HL-60 (cell line): ENCODE data around the gene SPRTN.

Source experiments
- DNase-seq, 2 experiments: peaks; one replicate each; pipeline ENCODE4 v3.0.0-alpha.2; 2010 to 2020; ENCODE audit warnings: low read depth in 1 of 2, low spot score in 1 of 2
- H3K27ac ChIP-seq: fragments of 250-450 bp; sonication (Bioruptor Pico); replicated peaks from 2 replicates; pipeline ENCODE4 v1.5.1; 2020; ENCODE audit warnings: mild to moderate bottlenecking, moderate library complexity
- H3K27me3 ChIP-seq: fragments of 250-450 bp; sonication (Bioruptor Pico); 2 replicates; pipeline ENCODE4 v1.5.1; 2021; ENCODE audit warnings: mild to moderate bottlenecking, moderate library complexity; ENCODE audit not compliant: insufficient read depth, poor library complexity, severe bottlenecking
- H3K4me3 ChIP-seq: replicated peaks from 2 replicates; pipeline ENCODE4 v1.5.1; 2011; ENCODE audit warnings: mild to moderate bottlenecking, control low read depth, low read length; ENCODE audit not compliant: insufficient read depth
- GABPA ChIP-seq: IDR thresholded peaks from 2 replicates; pipeline ENCODE4 v1.6.1; 2012; ENCODE audit warnings: low read depth
- POLR2AphosphoS5 ChIP-seq: IDR thresholded peaks from 2 replicates; pipeline ENCODE4 v1.6.1; 2012; ENCODE audit warnings: low read depth
- SPI1 ChIP-seq: IDR thresholded peaks from 2 replicates; pipeline ENCODE4 v1.6.1; 2012; ENCODE audit warnings: low read depth, mild to moderate bottlenecking, borderline replicate concordance
- TF ChIP-seq, protein P1 (sequence below): IDR thresholded peaks from one replicate; pipeline ENCODE4 v1.5.1; 2011; ENCODE audit warnings: low read length, control low read depth, inconsistent platforms; ENCODE audit not compliant: insufficient read depth
- TF ChIP-seq, protein P2 (sequence below): IDR thresholded peaks from 2 replicates; pipeline ENCODE4 v1.6.1; 2012; ENCODE audit warnings: low read depth; ENCODE audit not compliant: insufficient replicate concordance

SPRTN gene

DNA sequence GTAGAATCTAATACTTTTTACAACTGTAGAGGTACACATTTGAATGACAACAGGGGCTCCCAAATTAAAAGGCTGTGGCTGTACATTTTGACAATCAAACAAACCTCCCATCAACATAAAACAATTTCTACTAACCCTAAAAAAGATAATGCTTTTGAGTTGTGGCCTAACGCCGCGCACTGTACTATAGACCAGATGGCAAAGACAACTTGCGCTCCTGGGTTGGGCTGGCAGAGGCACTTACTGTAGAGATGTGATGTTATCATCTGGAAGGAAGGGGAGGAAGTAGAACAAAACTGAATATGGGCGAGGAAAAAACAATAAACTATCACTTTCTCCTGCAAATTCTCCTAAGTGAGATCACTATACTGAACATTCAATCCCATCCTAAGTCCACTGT, 26.1 kb downstream of the SPRTN start:
- Histone ChIP-seq H3K27ac (no peak overlapping the region), H3K27me3 (no peaks in the 10 kb centered on the region), H3K4me3 (no peak overlapping the region)
- TF ChIP-seq, protein P1, sequence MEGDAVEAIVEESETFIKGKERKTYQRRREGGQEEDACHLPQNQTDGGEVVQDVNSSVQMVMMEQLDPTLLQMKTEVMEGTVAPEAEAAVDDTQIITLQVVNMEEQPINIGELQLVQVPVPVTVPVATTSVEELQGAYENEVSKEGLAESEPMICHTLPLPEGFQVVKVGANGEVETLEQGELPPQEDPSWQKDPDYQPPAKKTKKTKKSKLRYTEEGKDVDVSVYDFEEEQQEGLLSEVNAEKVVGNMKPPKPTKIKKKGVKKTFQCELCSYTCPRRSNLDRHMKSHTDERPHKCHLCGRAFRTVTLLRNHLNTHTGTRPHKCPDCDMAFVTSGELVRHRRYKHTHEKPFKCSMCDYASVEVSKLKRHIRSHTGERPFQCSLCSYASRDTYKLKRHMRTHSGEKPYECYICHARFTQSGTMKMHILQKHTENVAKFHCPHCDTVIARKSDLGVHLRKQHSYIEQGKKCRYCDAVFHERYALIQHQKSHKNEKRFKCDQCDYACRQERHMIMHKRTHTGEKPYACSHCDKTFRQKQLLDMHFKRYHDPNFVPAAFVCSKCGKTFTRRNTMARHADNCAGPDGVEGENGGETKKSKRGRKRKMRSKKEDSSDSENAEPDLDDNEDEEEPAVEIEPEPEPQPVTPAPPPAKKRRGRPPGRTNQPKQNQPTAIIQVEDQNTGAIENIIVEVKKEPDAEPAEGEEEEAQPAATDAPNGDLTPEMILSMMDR = no peak
- TF ChIP-seq, protein P2, sequence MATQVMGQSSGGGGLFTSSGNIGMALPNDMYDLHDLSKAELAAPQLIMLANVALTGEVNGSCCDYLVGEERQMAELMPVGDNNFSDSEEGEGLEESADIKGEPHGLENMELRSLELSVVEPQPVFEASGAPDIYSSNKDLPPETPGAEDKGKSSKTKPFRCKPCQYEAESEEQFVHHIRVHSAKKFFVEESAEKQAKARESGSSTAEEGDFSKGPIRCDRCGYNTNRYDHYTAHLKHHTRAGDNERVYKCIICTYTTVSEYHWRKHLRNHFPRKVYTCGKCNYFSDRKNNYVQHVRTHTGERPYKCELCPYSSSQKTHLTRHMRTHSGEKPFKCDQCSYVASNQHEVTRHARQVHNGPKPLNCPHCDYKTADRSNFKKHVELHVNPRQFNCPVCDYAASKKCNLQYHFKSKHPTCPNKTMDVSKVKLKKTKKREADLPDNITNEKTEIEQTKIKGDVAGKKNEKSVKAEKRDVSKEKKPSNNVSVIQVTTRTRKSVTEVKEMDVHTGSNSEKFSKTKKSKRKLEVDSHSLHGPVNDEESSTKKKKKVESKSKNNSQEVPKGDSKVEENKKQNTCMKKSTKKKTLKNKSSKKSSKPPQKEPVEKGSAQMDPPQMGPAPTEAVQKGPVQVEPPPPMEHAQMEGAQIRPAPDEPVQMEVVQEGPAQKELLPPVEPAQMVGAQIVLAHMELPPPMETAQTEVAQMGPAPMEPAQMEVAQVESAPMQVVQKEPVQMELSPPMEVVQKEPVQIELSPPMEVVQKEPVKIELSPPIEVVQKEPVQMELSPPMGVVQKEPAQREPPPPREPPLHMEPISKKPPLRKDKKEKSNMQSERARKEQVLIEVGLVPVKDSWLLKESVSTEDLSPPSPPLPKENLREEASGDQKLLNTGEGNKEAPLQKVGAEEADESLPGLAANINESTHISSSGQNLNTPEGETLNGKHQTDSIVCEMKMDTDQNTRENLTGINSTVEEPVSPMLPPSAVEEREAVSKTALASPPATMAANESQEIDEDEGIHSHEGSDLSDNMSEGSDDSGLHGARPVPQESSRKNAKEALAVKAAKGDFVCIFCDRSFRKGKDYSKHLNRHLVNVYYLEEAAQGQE = no peak
- TF ChIP-seq POLR2AphosphoS5 (no peak), GABPA (no peak), SPI1 (no peak)
- no peak for DNase-seq

DNA sequence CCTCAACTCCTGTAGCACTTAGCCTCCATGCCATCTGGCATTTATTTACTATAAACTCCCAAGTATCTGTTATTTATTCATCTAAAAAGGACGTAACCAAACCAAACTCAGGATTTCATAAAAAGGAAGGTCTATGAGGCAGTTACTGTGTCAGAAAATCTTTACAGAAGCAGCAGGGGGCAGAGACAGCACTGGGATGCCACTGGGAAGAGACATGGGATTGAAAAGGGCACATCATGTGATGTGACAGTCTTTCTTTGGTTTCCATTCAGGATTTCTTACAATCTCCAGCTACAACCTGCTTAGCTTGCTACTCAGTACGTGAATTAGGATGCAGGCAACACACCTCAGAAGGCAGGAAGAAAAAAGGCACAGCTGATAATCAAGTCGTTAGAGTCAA, 31.2 kb downstream of the SPRTN start:
- Histone ChIP-seq H3K27ac (no peak overlapping the region), H3K27me3 (no peaks in the 10 kb centered on the region), H3K4me3 (no peak overlapping the region)
- TF ChIP-seq SPI1 = no peak
- TF ChIP-seq, protein P1 = no peak
- no peak for TF ChIP-seq POLR2AphosphoS5
- DNase-seq = no peak

DNA sequence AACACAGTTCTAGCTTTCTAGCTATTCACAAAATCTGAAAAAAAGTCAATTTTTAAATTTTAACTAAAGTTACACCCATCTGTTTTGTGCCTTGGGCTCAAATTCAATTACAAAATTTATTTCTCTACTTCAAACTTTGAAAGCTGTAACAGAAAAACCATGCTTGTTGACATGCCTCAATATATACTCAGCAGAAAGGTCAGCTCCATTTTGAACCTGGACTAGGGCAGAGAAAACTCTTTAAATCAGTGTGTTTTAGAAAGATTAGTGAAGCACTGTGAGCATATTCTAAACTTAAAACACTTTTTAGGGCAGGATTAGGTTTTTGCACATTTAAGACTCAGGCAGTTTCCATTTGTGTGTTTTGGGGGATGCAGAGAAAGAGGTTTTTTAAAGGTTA, 34.4 kb downstream of the SPRTN start:
- no peak for TF ChIP-seq SPI1
- TF ChIP-seq, protein P2 = no peak
- TF ChIP-seq POLR2AphosphoS5 = no peak
- TF ChIP-seq, protein P1 = no peak
- no peak for TF ChIP-seq GABPA
- Histone ChIP-seq H3K27ac (no peak overlapping the region), H3K4me3 (no peak overlapping the region), H3K27me3 (no peaks in the 10 kb centered on the region)
- no peak for DNase-seq

DNA sequence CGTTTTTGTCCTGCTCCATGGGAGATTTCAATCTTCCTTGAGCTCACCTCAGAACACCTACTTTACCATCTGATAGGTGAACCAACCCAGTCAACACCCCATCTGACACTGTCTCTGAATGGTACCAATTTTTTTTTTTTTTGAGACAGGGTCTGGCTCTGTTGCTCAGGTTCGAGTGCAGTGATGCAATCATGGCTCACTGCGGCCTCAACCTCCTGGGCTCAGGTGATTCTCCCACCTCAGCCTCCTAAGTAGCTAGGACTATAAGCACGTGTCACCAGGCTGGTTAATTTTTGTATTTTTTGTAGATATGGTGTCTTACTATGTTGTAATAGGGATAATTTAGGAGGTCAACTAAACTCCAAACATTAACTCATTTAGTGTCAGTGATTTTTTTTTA, 36.3 kb downstream of the SPRTN start:
- TF ChIP-seq, protein P2 = no peak
- TF ChIP-seq SPI1 = no peak
- no peak for TF ChIP-seq GABPA
- no peak for TF ChIP-seq POLR2AphosphoS5
- TF ChIP-seq, protein P1 = no peak
- no peak for DNase-seq
- no peaks in the 10 kb centered on the region for H3K27me3 ChIP-seq
- no peak overlapping the region for H3K4me3 ChIP-seq
- no peak overlapping the region for H3K27ac ChIP-seq
